Testis (tissue), 2 donors: ENCODE results near the gene TLR8.

Experiments used
- CTCF ChIP-seq, 3 experiments: fragments of 450-650 bp in 2 of 3; fragments of 200-600 bp in 1 of 3; sonication (generic) in 1 of 3; IDR thresholded peaks; one replicate each; pipeline ENCODE4 v1.5.1; 2016 to 2019; ENCODE audit warnings: antibody characterized with exemption in 3 of 3, mild to moderate bottlenecking in 2 of 3, moderate library complexity in 1 of 3
- POLR2A ChIP-seq: fragments of 450-650 bp; IDR thresholded peaks from one replicate; pipeline ENCODE4 v1.6.1; 2017; ENCODE audit warnings: antibody characterized with exemption, mild to moderate bottlenecking, moderate library complexity

GRCh38 chrX:12912791-12913482, 6.5 kb downstream of the TLR8 start:
- TF ChIP-seq CTCF (IDR thresholded peaks at IDR 0.05) = no peak
- no peak for TF ChIP-seq POLR2A
